A549 (cell line): Measurements from ENCODE around the gene NLRP11. TPM values are rescaled to one million over a fixed set of nuclear protein-coding genes. Genes with fewer than 3 reads are reported as not detected.

Experiments used
- ATAC-seq, 2 experiments: fragments of 200-7000 bp in 1 of 2; fragments of >200 bp in 1 of 2; cut with Nextera tagmentation in 1 of 2; cut with Tn5 transposase in 1 of 2; 3 replicates each; pipeline versions ENCODE4 v1.8.0 to v1.9.1; 2018 to 2020; ENCODE audit warnings: mild to moderate bottlenecking in 1 of 2, moderate library complexity in 1 of 2
- CTCF ChIA-PET: fragments of 300-600 bp; sonication (Branson Sonifier 250); formaldehyde crosslinking; extraction: SDS; loops from one replicate; lab custom pipeline; 2021; ENCODE audit warnings: antibody characterized with exemption, inconsistent platforms; lab: Yijun Ruan, JAX
- POLR2A ChIA-PET: fragments of 350-600 bp; formaldehyde crosslinking; extraction: SDS; loops from one replicate; lab custom pipeline; 2021; ENCODE audit warnings: antibody characterized with exemption, inconsistent platforms; lab: Yijun Ruan, JAX
- DNase-seq, 2 experiments: peaks; one replicate each; pipeline versions ENCODE4 v3.0.0 to v3.0.0-alpha.2; 2011 to 2016; ENCODE audit warnings: low read depth in 1 of 2, low spot score in 1 of 2
- FAIRE-seq: peaks from 2 replicates; lab custom pipeline; 2011; peaks lifted over from hg19 to GRCh38; lab: Jason Lieb, UNC
- H3K27ac ChIP-seq, 2 experiments: fragments of >200 bp; sonication (Bioruptor Twin); formaldehyde crosslinking; 3 replicates each; pipeline ENCODE4 v1.5.1; 2016 to 2017
- H3K4me1 ChIP-seq: fragments of >200 bp; sonication (Bioruptor Twin); formaldehyde crosslinking; 3 replicates; pipeline ENCODE4 v1.6.1; 2016
- H3K4me2 ChIP-seq: fragments of >200 bp; sonication (Bioruptor Twin); formaldehyde crosslinking; 3 replicates; pipeline ENCODE4 v1.6.1; 2016
- H3K4me3 ChIP-seq: fragments of >200 bp; sonication (Bioruptor Twin); formaldehyde crosslinking; 3 replicates; pipeline ENCODE4 v1.5.1; 2016
- H3K9me3 ChIP-seq: fragments of >200 bp; sonication (Bioruptor Twin); formaldehyde crosslinking; 3 replicates; pipeline ENCODE4 v1.6.1; 2016
- CHD2 ChIP-seq: fragments of 150-350 bp; IDR thresholded peaks from 2 replicates; pipeline ENCODE4 v1.6.1; 2014; ENCODE audit warnings: low read length; ENCODE audit not compliant: partially characterized antibody
- EHF ChIP-seq: fragments of 250-450 bp; sonication (Bioruptor Pico); IDR thresholded peaks from 2 replicates; pipeline ENCODE4 v1.5.0; 2020; ENCODE audit warnings: mild to moderate bottlenecking
- EP300 ChIP-seq, 2 experiments: fragments of >200 bp; sonication (Bioruptor Twin); formaldehyde crosslinking; IDR thresholded peaks; 2 replicates in 1 of 2; 3 replicates in 1 of 2; pipeline ENCODE4 v1.6.1; 2016 to 2017
- HEYL ChIP-seq: fragments of 250-450 bp; sonication (Bioruptor Pico); IDR thresholded peaks from 2 replicates; pipeline ENCODE4 v1.8.0; 2021; ENCODE audit warnings: mild to moderate bottlenecking, moderate library complexity
- HOXB5 ChIP-seq: fragments of 250-450 bp; sonication (Bioruptor Pico); IDR thresholded peaks from 2 replicates; pipeline ENCODE4 v1.5.0; 2020; ENCODE audit warnings: mild to moderate bottlenecking, moderate library complexity
- JUN ChIP-seq, 2 experiments: fragments of >200 bp; sonication (Bioruptor Twin); formaldehyde crosslinking; IDR thresholded peaks; 2 replicates in 1 of 2; 3 replicates in 1 of 2; pipeline ENCODE4 v1.6.1; 2016 to 2017
- KDM5A ChIP-seq: fragments of 200-600 bp; sonication (generic); IDR thresholded peaks from 2 replicates; pipeline ENCODE4 v1.6.1; 2016; ENCODE audit warnings: antibody characterized with exemption, mild to moderate bottlenecking
- MAFK ChIP-seq: fragments of 450-650 bp; IDR thresholded peaks from 2 replicates; pipeline ENCODE4 v1.6.1; 2014; ENCODE audit not compliant: partially characterized antibody
- MAZ ChIP-seq: fragments of 150-350 bp; IDR thresholded peaks from 2 replicates; pipeline ENCODE4 v1.6.1; 2014; ENCODE audit warnings: antibody characterized with exemption, low read depth, low read length, borderline replicate concordance
- PHF8 ChIP-seq: fragments of 200-600 bp; sonication (generic); IDR thresholded peaks from 2 replicates; pipeline ENCODE4 v1.6.1; 2016; ENCODE audit warnings: low read depth, mild to moderate bottlenecking, antibody characterized with exemption, moderate library complexity, borderline replicate concordance
- POLR2A ChIP-seq: IDR thresholded peaks from 2 replicates; pipeline ENCODE4 v1.6.1; 2012; ENCODE audit warnings: mild to moderate bottlenecking, low read length
- RAD21 ChIP-seq, 2 experiments: fragments of >200 bp in 1 of 2; sonication (Bioruptor Twin) in 1 of 2; formaldehyde crosslinking in 1 of 2; IDR thresholded peaks in 1 of 2; conservative IDR thresholded peaks in 1 of 2; 2 replicates in 1 of 2; 3 replicates in 1 of 2; pipeline ENCODE4 v1.6.1; 2012 to 2018; ENCODE audit warnings: inconsistent platforms in 1 of 2
- RARB ChIP-seq: fragments of 250-450 bp; sonication (Bioruptor Pico); IDR thresholded peaks from 2 replicates; pipeline ENCODE4 v1.8.0; 2021; ENCODE audit warnings: mild to moderate bottlenecking, moderate library complexity
- RFX5 ChIP-seq: fragments of 450-650 bp; IDR thresholded peaks from 2 replicates; pipeline ENCODE4 v1.7.1; 2014; ENCODE audit warnings: antibody characterized with exemption, mild to moderate bottlenecking, moderate library complexity
- SREBF2 ChIP-seq: fragments of 450-650 bp; IDR thresholded peaks from 2 replicates; pipeline ENCODE4 v1.6.1; 2014; ENCODE audit warnings: mild to moderate bottlenecking, moderate library complexity
- TFCP2L1 ChIP-seq: fragments of 250-450 bp; sonication (Bioruptor Pico); IDR thresholded peaks from 2 replicates; pipeline ENCODE4 v1.5.0; 2021; ENCODE audit warnings: mild to moderate bottlenecking
- ZC3H11A ChIP-seq: fragments of 450-650 bp; IDR thresholded peaks from 2 replicates; pipeline ENCODE4 v1.6.1; 2014; ENCODE audit warnings: antibody characterized with exemption, mild to moderate bottlenecking
- ZNF302 ChIP-seq: fragments of 250-450 bp; sonication (Bioruptor Pico); IDR thresholded peaks from 2 replicates; pipeline ENCODE4 v1.9.0; 2021; ENCODE audit warnings: inconsistent platforms, mild to moderate bottlenecking, moderate library complexity
- WGBS: methylation state at CpG from one replicate; pipeline ENCODE4 v1.1.6; 2017; ENCODE audit errors: missing lambda C conversion rate; 5-methylcytosine and 5-hydroxymethylcytosine counted together
- polyA plus RNA-seq, 4 experiments: library from polyadenylated mRNA; depleted of rRNA in 3 of 4; stranded (reverse); fragments of >200 nt; fragmentation: RNase III in 1 of 4; extraction: RNeasy Plus Mini Kit Qiagen cat#74134 plus additional on column Dnase treatment in 1 of 4; gene quantifications; 2 replicates in 3 of 4; 3 replicates in 1 of 4; pipeline ENCODE4 v1.2.3, GENCODE V29; 2011 to 2017
- TF ChIP-seq, protein P1 (sequence below): fragments of 450-650 bp; IDR thresholded peaks from 2 replicates; pipeline ENCODE4 v1.6.1; 2014; ENCODE audit warnings: antibody characterized with exemption
- TF ChIP-seq, protein P2 (sequence below): fragments of >200 bp; sonication (Bioruptor Twin); formaldehyde crosslinking; IDR thresholded peaks from 2 replicates; pipeline ENCODE4 v1.6.1; 2016
- TF ChIP-seq, protein P3 (sequence below): fragments of 150-350 bp; IDR thresholded peaks from 2 replicates; pipeline ENCODE4 v1.6.1; 2014; ENCODE audit warnings: low read depth, mild to moderate bottlenecking, low read length
- TF ChIP-seq, protein P4 (sequence below): fragments of 250-450 bp; sonication (Bioruptor Pico); IDR thresholded peaks from 2 replicates; pipeline ENCODE4 v1.5.0; 2020; ENCODE audit warnings: low read depth, mild to moderate bottlenecking, moderate library complexity

Gene NLRP11
- polyA plus RNA-seq, 2 of the 4 experiments (the other 2 are of a cell fraction), result 0.03 to 0.06 TPM

DNA sequence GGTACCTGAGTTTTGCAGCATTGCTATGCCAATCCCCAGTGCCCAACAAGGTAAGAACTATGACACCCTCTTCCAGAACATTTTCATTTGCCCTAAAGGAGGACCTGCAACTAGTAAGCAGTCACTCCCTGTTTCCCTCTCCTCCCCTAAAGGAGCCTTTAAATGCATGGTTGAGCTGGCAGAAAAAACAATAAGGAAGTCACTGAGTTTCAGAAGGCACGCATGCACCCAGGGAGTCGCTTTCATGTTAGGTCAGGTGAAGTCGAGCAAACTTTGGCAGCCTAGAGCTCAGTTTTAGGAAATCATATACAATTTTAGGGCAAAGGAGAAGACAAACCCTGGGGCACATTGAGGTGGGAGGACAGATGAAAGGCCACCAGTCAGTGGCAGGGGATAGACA, 11.8 kb downstream of the NLRP11 start:
- H3K9me3 ChIP-seq, result no peaks in the 10 kb centered on the region
- no peak overlapping the region for H3K27ac ChIP-seq
- H3K4me2 ChIP-seq, result no peak overlapping the region
- TF ChIP-seq EHF (CRISPR knock-in tag), result no peak
- TF ChIP-seq SREBF2, result no peak
- TF ChIP-seq, all 56 proteins: peak for 0
- POLR2A ChIA-PET, result no interaction called here
- Histone ChIP-seq H3K4me3 (no peak overlapping the region), H3K4me1 (no peaks in the 10 kb centered on the region)
- 4% methylated on average over 3 of the region's 3 CpGs for WGBS
- DNase-seq, result no peak
- FAIRE-seq, result peak; percentile 65
- no peak for ATAC-seq
- CTCF ChIA-PET, result no interaction called here

DNA sequence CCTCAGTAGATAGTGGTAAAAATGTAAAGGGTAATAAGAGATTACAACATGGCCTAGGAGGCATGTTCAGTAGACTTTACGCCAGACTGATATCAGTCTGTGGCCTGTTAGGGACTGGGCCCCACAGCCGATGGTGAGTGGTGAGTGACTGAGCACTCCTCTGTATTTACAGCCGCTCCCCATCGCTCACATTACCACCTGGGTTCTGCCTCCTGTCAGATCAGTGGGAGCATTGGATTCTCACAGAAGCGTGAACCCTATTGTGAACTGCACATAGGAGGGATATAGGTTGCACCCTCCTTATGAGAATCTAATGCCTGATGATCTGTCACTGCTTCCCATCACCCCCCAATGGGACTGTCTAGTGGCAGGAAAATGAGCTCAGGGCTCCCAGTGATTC, 17.9 kb downstream of the NLRP11 start:
- no peak for FAIRE-seq
- no peaks in the 10 kb centered on the region for H3K4me1 ChIP-seq
- H3K4me2 ChIP-seq, result no peak overlapping the region
- WGBS, result 15% methylated on average over 5 of the region's 5 CpGs
- CTCF ChIA-PET, result no interaction called here
- ATAC-seq, result no peak
- peaks cover 11% of the 10 kb centered on the region for H3K9me3 ChIP-seq
- H3K27ac ChIP-seq, result no peak overlapping the region
- no peak overlapping the region for H3K4me3 ChIP-seq
- TF ChIP-seq JUN (IDR thresholded peaks at IDR 0.05) (no peak), CHD2 (no peak), RAD21 (conservative IDR thresholded peaks at IDR 0.05 in 1 of 2, IDR thresholded peaks at IDR 0.05 in 1 of 2) (no peak), SREBF2 (no peak), HEYL (CRISPR knock-in tag) (no peak), ZNF302 (CRISPR knock-in tag) (no peak), MAFK (no peak), RFX5 (no peak), ZC3H11A (no peak), MAZ (no peak), PHF8 (no peak), KDM5A (no peak), TFCP2L1 (CRISPR knock-in tag) (no peak), POLR2A (no peak), EP300 (IDR thresholded peaks at IDR 0.05) (no peak)
- TF ChIP-seq, protein P1, sequence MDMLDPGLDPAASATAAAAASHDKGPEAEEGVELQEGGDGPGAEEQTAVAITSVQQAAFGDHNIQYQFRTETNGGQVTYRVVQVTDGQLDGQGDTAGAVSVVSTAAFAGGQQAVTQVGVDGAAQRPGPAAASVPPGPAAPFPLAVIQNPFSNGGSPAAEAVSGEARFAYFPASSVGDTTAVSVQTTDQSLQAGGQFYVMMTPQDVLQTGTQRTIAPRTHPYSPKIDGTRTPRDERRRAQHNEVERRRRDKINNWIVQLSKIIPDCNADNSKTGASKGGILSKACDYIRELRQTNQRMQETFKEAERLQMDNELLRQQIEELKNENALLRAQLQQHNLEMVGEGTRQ, result no peak
- TF ChIP-seq, protein P2, sequence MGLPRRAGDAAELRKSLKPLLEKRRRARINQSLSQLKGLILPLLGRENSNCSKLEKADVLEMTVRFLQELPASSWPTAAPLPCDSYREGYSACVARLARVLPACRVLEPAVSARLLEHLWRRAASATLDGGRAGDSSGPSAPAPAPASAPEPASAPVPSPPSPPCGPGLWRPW, result no peak
- TF ChIP-seq, protein P3, sequence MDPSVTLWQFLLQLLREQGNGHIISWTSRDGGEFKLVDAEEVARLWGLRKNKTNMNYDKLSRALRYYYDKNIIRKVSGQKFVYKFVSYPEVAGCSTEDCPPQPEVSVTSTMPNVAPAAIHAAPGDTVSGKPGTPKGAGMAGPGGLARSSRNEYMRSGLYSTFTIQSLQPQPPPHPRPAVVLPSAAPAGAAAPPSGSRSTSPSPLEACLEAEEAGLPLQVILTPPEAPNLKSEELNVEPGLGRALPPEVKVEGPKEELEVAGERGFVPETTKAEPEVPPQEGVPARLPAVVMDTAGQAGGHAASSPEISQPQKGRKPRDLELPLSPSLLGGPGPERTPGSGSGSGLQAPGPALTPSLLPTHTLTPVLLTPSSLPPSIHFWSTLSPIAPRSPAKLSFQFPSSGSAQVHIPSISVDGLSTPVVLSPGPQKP, result no peak
- TF ChIP-seq, protein P4, sequence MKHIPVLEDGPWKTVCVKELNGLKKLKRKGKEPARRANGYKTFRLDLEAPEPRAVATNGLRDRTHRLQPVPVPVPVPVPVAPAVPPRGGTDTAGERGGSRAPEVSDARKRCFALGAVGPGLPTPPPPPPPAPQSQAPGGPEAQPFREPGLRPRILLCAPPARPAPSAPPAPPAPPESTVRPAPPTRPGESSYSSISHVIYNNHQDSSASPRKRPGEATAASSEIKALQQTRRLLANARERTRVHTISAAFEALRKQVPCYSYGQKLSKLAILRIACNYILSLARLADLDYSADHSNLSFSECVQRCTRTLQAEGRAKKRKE (CRISPR knock-in tag), result no peak
- TF ChIP-seq, all 56 proteins: peak for 0
- POLR2A ChIA-PET, result no interaction called here
- no peak for DNase-seq

DNA sequence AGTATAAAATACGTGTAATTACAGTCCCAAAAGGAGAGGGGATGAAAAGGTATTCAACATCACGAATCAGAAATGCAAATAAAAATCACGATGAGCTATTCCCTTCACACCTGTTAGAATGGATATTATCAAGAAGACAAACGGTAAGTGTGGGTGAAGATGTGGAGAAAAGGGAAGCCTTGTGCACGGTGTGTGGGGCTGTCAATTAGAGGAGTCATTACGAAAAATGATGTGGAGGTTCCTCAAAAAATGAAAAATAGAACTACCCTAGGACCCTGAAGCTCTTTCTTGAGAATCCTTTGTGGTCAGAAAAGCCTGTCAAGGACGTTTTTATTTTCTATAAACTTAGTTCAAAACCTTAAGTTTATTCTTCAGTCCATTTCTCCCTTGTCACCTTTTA, 19.4 kb downstream of the NLRP11 start:
- H3K4me2 ChIP-seq, result no peak overlapping the region
- no peaks in the 10 kb centered on the region for H3K4me1 ChIP-seq
- no peak overlapping the region for H3K4me3 ChIP-seq
- DNase-seq, result no peak
- WGBS, result 2% methylated on average over 7 of the region's 7 CpGs
- ChIA-PET CTCF (interaction anchor here (1.3 kb wide), 1 partner anchor 13 kb away, joined by 3 read pairs; no protein-coding TSS in a partner anchor), POLR2A (no interaction called here)
- ATAC-seq, result no peak
- no peak overlapping the region for H3K27ac ChIP-seq
- TF ChIP-seq CHD2 (no peak), RAD21 (conservative IDR thresholded peaks at IDR 0.05 in 1 of 2, IDR thresholded peaks at IDR 0.05 in 1 of 2) (no peak), RARB (no peak), ZNF302 (CRISPR knock-in tag) (no peak), SREBF2 (no peak), HOXB5 (CRISPR knock-in tag) (no peak)
- H3K9me3 ChIP-seq, result peaks cover 16% of the 10 kb centered on the region
- no peak for FAIRE-seq
